Left lung (tissue), 10 donors: ENCODE measurements around the gene PHF3. TPM values are rescaled to one million over a fixed set of nuclear protein-coding genes. Genes with fewer than 3 reads are reported as not detected.
A peak's percentile ranks its signal among the peaks of the same experiment; 100 is the strongest.

ENCODE experiments used
- ATAC-seq: fragments of 200-7000 bp; cut with Tn5 transposase; one replicate; pipeline ENCODE4 v1.9.1; 2020; ENCODE audit warnings: moderate library complexity
- DNase-seq, 4 donors: peaks; one replicate each; pipeline ENCODE4 v3.0.0-alpha.2; 2013 to 2020
- H3K27ac ChIP-seq, 2 donors: fragments of 200-600 bp; sonication (generic) in 1 of 2; one replicate each; pipeline versions ENCODE4 v1.5.0 to v1.8.0; 2020 to 2021
- H3K27me3 ChIP-seq, 2 donors: fragments of 200-600 bp; sonication (generic) in 1 of 2; one replicate each; pipeline versions ENCODE4 v1.5.0 to v1.8.0; 2020 to 2021
- H3K36me3 ChIP-seq, 2 donors: fragments of 200-600 bp; sonication (generic) in 1 of 2; one replicate each; pipeline versions ENCODE4 v1.5.0 to v1.8.0; 2020 to 2021
- H3K4me1 ChIP-seq, 2 donors: fragments of 200-600 bp; one replicate each; pipeline ENCODE4 v1.8.0; 2021
- H3K4me3 ChIP-seq, 2 donors: fragments of 200-600 bp; sonication (generic) in 1 of 2; one replicate each; pipeline versions ENCODE4 v1.5.0 to v1.8.0; 2020 to 2021; ENCODE audit warnings: mild to moderate bottlenecking in 1 of 2
- H3K9me3 ChIP-seq, 2 donors: fragments of 200-600 bp; sonication (generic) in 1 of 2; one replicate each; pipeline versions ENCODE4 v1.5.0 to v1.8.0; 2020 to 2021
- CTCF ChIP-seq, 2 donors: fragments of 200-600 bp; sonication (generic) in 1 of 2; IDR thresholded peaks; one replicate each; pipeline versions ENCODE4 v1.5.0 to v1.8.0; 2021; ENCODE audit warnings: antibody characterized with exemption in 2 of 2
- intact Hi-C, 2 donors: fragments of 100-400 bp; cut with DNase I; formaldehyde crosslinking; loops; one replicate each; pipeline versions ENCODE4 v1.11.2 to v1.14.2; 2022
- polyA plus RNA-seq, 6 donors: library from polyadenylated mRNA; unstranded; fragments of 120-200 nt; gene quantifications; one replicate each; pipeline ENCODE4 v1.2.1, GENCODE V29; 2013; ENCODE audit not compliant: insufficient read length in 6 of 6
- total RNA-seq, 2 donors: library from RNA; stranded (reverse); fragmentation: NEBNext Ultra II Directional; extraction: Animal tissue kit (Norgen Biotek cat#: 25700); gene quantifications; one replicate each; pipeline ENCODE4 v1.2.1, GENCODE V29; 2021
- donor health status: DM: no; HTN: yes; CAD: no.
- donor health status: DM: no; HTN: no; CAD: no.

Gene PHF3
- total and polyA plus RNA-seq, 8 donors, result 44.5 to 76.4 (median 66.2) TPM

- Histone ChIP-seq H3K27me3 (no peaks in the 10 kb centered on the region), H3K36me3 (no peaks in the 10 kb centered on the region), H3K4me1 (no peaks in the 10 kb centered on the region), H3K27ac (no peak overlapping the region), H3K4me3 (no peak overlapping the region), H3K9me3 (peaks cover 0 to 6% of the 10 kb centered on the region in 2 donors)
- ATAC-seq, result no peak
- no peak for TF ChIP-seq CTCF (IDR thresholded peaks at IDR 0.05)
- intact Hi-C loops, result no loop called here
- DNase-seq, result no peak
These were observed 105.1 kb downstream of the PHF3 start for GRCh38 chr6:63740709-63741108.

GRCh38 chr6:63742060-63742459 is 106.5 kb downstream of the PHF3 start:
- TF ChIP-seq CTCF (IDR thresholded peaks at IDR 0.05), result no peak
- Histone ChIP-seq H3K4me3 (no peak overlapping the region), H3K27me3 (no peaks in the 10 kb centered on the region), H3K9me3 (peaks cover 0 to 2% of the 10 kb centered on the region in 2 donors), H3K4me1 (no peaks in the 10 kb centered on the region), H3K27ac (no peak overlapping the region), H3K36me3 (no peaks in the 10 kb centered on the region)
- ATAC-seq (peak; percentile 38), DNase-seq (no peak)
- intact Hi-C loops, result no loop called here

GRCh38 chr6:63743691-63744090 is 108.1 kb downstream of the PHF3 start:
- TF ChIP-seq CTCF (IDR thresholded peaks at IDR 0.05), result no peak
- H3K27ac ChIP-seq, result no peak overlapping the region
- H3K4me3 ChIP-seq, result no peak overlapping the region
- H3K36me3 ChIP-seq, result no peaks in the 10 kb centered on the region
- no peak for ATAC-seq
- no peaks in the 10 kb centered on the region for H3K4me1 ChIP-seq
- intact Hi-C loops, result no loop called here
- H3K9me3 ChIP-seq, result no peaks in the 10 kb centered on the region
- H3K27me3 ChIP-seq, result no peaks in the 10 kb centered on the region
- DNase-seq, result no peak

GRCh38 chr6:63744810-63745209 is 109.2 kb downstream of the PHF3 start:
- no peak for ATAC-seq
- Histone ChIP-seq H3K9me3 (no peaks in the 10 kb centered on the region), H3K4me3 (no peak overlapping the region), H3K36me3 (no peaks in the 10 kb centered on the region), H3K4me1 (no peaks in the 10 kb centered on the region), H3K27ac (no peak overlapping the region), H3K27me3 (no peaks in the 10 kb centered on the region)
- intact Hi-C loops, result no loop called here
- no peak for TF ChIP-seq CTCF (IDR thresholded peaks at IDR 0.05)
- DNase-seq, result peak in 1 of 4 donors; percentile 29

DNA sequence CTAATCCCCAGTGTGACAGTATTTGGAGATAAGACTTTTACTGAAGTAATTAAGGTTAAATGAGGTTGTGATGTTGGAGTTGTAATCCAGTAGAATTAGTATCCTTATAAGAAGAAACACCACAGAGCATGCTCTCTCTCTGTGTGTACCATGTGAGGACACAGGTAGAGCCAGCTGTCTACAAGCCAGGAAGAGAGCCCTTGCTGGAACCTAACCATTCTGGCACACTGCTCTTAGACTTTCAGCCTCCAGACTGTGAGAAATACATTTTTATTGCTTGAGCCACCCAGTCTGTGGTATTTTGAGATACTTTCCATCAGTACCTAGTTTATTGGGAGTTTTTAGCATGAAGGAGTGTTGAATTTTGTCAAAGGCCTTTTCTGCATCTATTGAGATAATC is 110.2 kb downstream of the PHF3 start:
- DNase-seq (no peak), ATAC-seq (no peak)
- Histone ChIP-seq H3K9me3 (no peaks in the 10 kb centered on the region), H3K4me3 (no peak overlapping the region), H3K36me3 (no peaks in the 10 kb centered on the region), H3K4me1 (no peaks in the 10 kb centered on the region), H3K27ac (no peak overlapping the region), H3K27me3 (no peaks in the 10 kb centered on the region)
- no peak for TF ChIP-seq CTCF (IDR thresholded peaks at IDR 0.05)
- intact Hi-C loops, result no loop called here
